ENCODE data around the gene SLC48A1. TPM values are rescaled to one million over a fixed set of nuclear protein-coding genes. Genes with fewer than 3 reads are reported as not detected.

SLC48A1 gene
- 13.2 and 17.4 TPM in 2 replicates for total RNA-seq

GRCh38 chr12:47773062-47773857 lies at the start of gene SLC48A1:
TSS of gene SLC48A1 (plus strand) at chr12:47773238. CDS start at chr12:47773305, 67 bp downstream.

GRCh38 chr12:47725091-47725772 lies 47.8 kb upstream of the SLC48A1 start, which contains the start of gene ENDOU:
TSS of gene ENDOU (minus strand) at chr12:47725490. CDS start at chr12:47725413, 77 bp downstream.

GRCh38 chr12:47758834-47759690 lies 14.0 kb upstream of the SLC48A1 start, which contains the start of gene RAPGEF3:
TSS of gene RAPGEF3 (minus strand) at chr12:47758880. CDS start at chr12:47758556, 324 bp downstream.

GRCh38 chr12:47819896-47820630 lies 47.0 kb downstream of the SLC48A1 start, which contains the start of gene HDAC7:
TSS of gene HDAC7 (minus strand) at chr12:47819903. CDS start at chr12:47819785, 118 bp downstream.

Other genes starting within 250 kb of the SLC48A1 start
- 14.4 and 20.4 TPM in 2 replicates for gene RPAP3, start 67.2 kb upstream of the SLC48A1 start, total RNA-seq
- under 0.01 TPM in 1 of 2 replicates, not detected in the other for gene ENDOU, start 47.7 kb upstream of the SLC48A1 start, total RNA-seq
- 2.0 and 5.1 TPM in 2 replicates for gene RAPGEF3, start 14.4 kb upstream of the SLC48A1 start, total RNA-seq
- 8.2 and 31.4 TPM in 2 replicates for gene HDAC7, start 46.7 kb downstream of the SLC48A1 start, total RNA-seq
- gene VDR, start 131.8 kb downstream of the SLC48A1 start, total RNA-seq: 6.8 and 12.4 TPM in 2 replicates
- gene TMEM106C, start 190.4 kb downstream of the SLC48A1 start, total RNA-seq: 45.1 and 83.4 TPM in 2 replicates
- gene COL2A1, start 231.2 kb downstream of the SLC48A1 start, total RNA-seq: 0.07 TPM in 1 of 2 replicates, not detected in the other

All from nasal cavity respiratory epithelium epithelial cell of viscerocranial mucosa (primary cell).